22Rv1 (cell line): ENCODE measurements around the gene KYAT1.

ENCODE experiments used
- CTCF ChIP-seq: fragments of 450-650 bp; IDR thresholded peaks from 2 replicates; pipeline ENCODE4 v1.5.1; 2017; ENCODE audit warnings: mild to moderate bottlenecking
- ZFX ChIP-seq: fragments of 450-650 bp; IDR thresholded peaks from 2 replicates; pipeline ENCODE4 v1.6.1; 2017; ENCODE audit warnings: antibody characterized with exemption, borderline replicate concordance

- TF ChIP-seq ZFX = no peak
- TF ChIP-seq CTCF = no peak
Observed at GRCh38 chr9:128884164-128884563, 2.4 kb upstream of the KYAT1 start.
